Type B pancreatic cell (in vitro differentiated cells): ENCODE measurements around the gene CASTOR1. TPM values are rescaled to one million over a fixed set of nuclear protein-coding genes. Genes with fewer than 3 reads are reported as not detected.
"Not testable (repeated sequence)": the region's sequence is repeated elsewhere in the genome, so short reads cannot be mapped to it uniquely, and the experiment has no call there.

ENCODE experiments used
- DNase-seq: peaks from one replicate; pipeline ENCODE4 v3.0.0; 2021; ENCODE audit warnings: mixed read lengths; ENCODE audit not compliant: unreplicated experiment; ENCODE audit errors: extremely low spot score
- H3K27ac Mint-ChIP-seq: 2 replicates; pipeline ENCODE4 v1.8.0; 2021; ENCODE audit warnings: mild to moderate bottlenecking, mixed read lengths
- H3K27me3 Mint-ChIP-seq: 2 replicates; pipeline ENCODE4 v1.8.0; 2021; ENCODE audit warnings: mixed read lengths
- H3K36me3 Mint-ChIP-seq: 2 replicates; pipeline ENCODE4 v1.8.0; 2021; ENCODE audit warnings: mixed read lengths
- H3K4me1 Mint-ChIP-seq: one replicate; pipeline ENCODE4 v1.8.0; 2021; ENCODE audit warnings: mixed read lengths; ENCODE audit not compliant: unreplicated experiment
- H3K4me3 Mint-ChIP-seq: 2 replicates; pipeline ENCODE4 v1.8.0; 2021; ENCODE audit warnings: mild to moderate bottlenecking, mixed read lengths
- H3K9me3 Mint-ChIP-seq: 2 replicates; pipeline ENCODE4 v1.8.0; 2021; ENCODE audit warnings: mixed read lengths
- CTCF ChIP-seq: fragments of 200-600 bp; sonication (generic); conservative IDR thresholded peaks from 2 replicates; pipeline ENCODE4 v1.5.0; 2021; ENCODE audit warnings: antibody characterized with exemption, mild to moderate bottlenecking
- long read RNA-seq: library from polyadenylated mRNA; unstranded; transcript quantifications from one replicate; pipeline ENCODE4 v2.0.0, GENCODE V29; 2020
- total RNA-seq: library from RNA; stranded (reverse); gene quantifications from 2 replicates; pipeline ENCODE4 v1.2.1, GENCODE V29; 2021; ENCODE audit warnings: low replicate concordance

CASTOR1 gene
- 11.4 TPM in 2 replicates for total RNA-seq
- long read RNA-seq, transcript CASTOR1-202 (9 exons, 1,623 nt) = major isoform, 11 of 16 reads
- long read RNA-seq, partial matches to known transcripts = 0 of 16 reads
- long read RNA-seq, other reads (novel, unspliced or antisense) = 4 of 16 reads

- TF ChIP-seq CTCF = no peak
- peak within 1 kb of the TSS; percentile 87 for H3K4me3 Mint-ChIP-seq
- peaks cover 9% of the 10 kb centered on the region for H3K4me1 Mint-ChIP-seq
- DNase-seq = peak; percentile 97
- no peaks in the 10 kb centered on the region for H3K27me3 Mint-ChIP-seq
- no peaks in the 10 kb centered on the region for H3K9me3 Mint-ChIP-seq
- H3K36me3 Mint-ChIP-seq = peaks cover 11% of the 10 kb centered on the region
- H3K27ac Mint-ChIP-seq = peak within 1 kb of the TSS; percentile 90
Observed at GRCh38 chr22:30289141-30289979, at the start of gene CASTOR1. TSS of gene CASTOR1 (minus strand) at chr22:30289505. CDS start at chr22:30289497, 8 bp downstream.

GRCh38 chr22:30338802-30339201 lies 49.5 kb upstream of the CASTOR1 start:
- H3K9me3 Mint-ChIP-seq = no peaks in the 10 kb centered on the region
- TF ChIP-seq CTCF = no peak
- H3K27ac Mint-ChIP-seq = no peak overlapping the region
- H3K27me3 Mint-ChIP-seq = no peaks in the 10 kb centered on the region
- no peak overlapping the region for H3K4me3 Mint-ChIP-seq
- peaks cover 32% of the 10 kb centered on the region for H3K36me3 Mint-ChIP-seq
- DNase-seq = no peak
- no peaks in the 10 kb centered on the region for H3K4me1 Mint-ChIP-seq

GRCh38 chr22:30338341-30338740 lies 49.0 kb upstream of the CASTOR1 start:
- H3K36me3 Mint-ChIP-seq = peaks cover 30% of the 10 kb centered on the region
- H3K27me3 Mint-ChIP-seq, DNase-seq, H3K27ac Mint-ChIP-seq, H3K4me3 Mint-ChIP-seq, H3K4me1 Mint-ChIP-seq, H3K9me3 Mint-ChIP-seq: not testable (repeated sequence)

GRCh38 chr22:30337461-30337778 lies 48.1 kb upstream of the CASTOR1 start:
- H3K36me3 Mint-ChIP-seq = peaks cover 26% of the 10 kb centered on the region
- H3K4me1 Mint-ChIP-seq = no peaks in the 10 kb centered on the region
- no peak overlapping the region for H3K4me3 Mint-ChIP-seq
- H3K27me3 Mint-ChIP-seq = no peaks in the 10 kb centered on the region
- no peaks in the 10 kb centered on the region for H3K9me3 Mint-ChIP-seq
- no peak for DNase-seq
- no peak overlapping the region for H3K27ac Mint-ChIP-seq
- TF ChIP-seq CTCF = no peak

- Mint-ChIP-seq H3K4me1 (no peaks in the 10 kb centered on the region), H3K27ac (no peak overlapping the region), H3K4me3 (no peak overlapping the region), H3K27me3 (no peaks in the 10 kb centered on the region), H3K36me3 (peaks cover 25% of the 10 kb centered on the region), H3K9me3 (no peaks in the 10 kb centered on the region)
- no peak for DNase-seq
- no peak for TF ChIP-seq CTCF
Observed at GRCh38 chr22:30336752-30337460, 47.6 kb upstream of the CASTOR1 start.

GRCh38 chr22:30335236-30335635 lies 45.9 kb upstream of the CASTOR1 start:
- H3K4me3 Mint-ChIP-seq = no peak overlapping the region
- TF ChIP-seq CTCF = no peak
- H3K36me3 Mint-ChIP-seq = peaks cover 24% of the 10 kb centered on the region
- no peak for DNase-seq
- H3K27me3 Mint-ChIP-seq = no peaks in the 10 kb centered on the region
- no peaks in the 10 kb centered on the region for H3K4me1 Mint-ChIP-seq
- H3K9me3 Mint-ChIP-seq = no peaks in the 10 kb centered on the region
- no peak overlapping the region for H3K27ac Mint-ChIP-seq
